Measurements from ENCODE around the gene ABCD1. TPM values are rescaled to one million over a fixed set of nuclear protein-coding genes. Genes with fewer than 3 reads are reported as not detected.
"Not testable (repeated sequence)": the region's sequence is repeated elsewhere in the genome, so short reads cannot be mapped to it uniquely, and the experiment has no call there.

The ABCD1 gene
- 10 to 100 TPM in 3 of 6 donors, 1 to 10 TPM in 3; 5.8 to 13.2 (median 9.8) TPM for total RNA-seq
- 10 to 100 TPM in 1 of 2 donors, 1 to 10 TPM in 1; 6.7 to 11.9 TPM for polyA plus RNA-seq

DNA sequence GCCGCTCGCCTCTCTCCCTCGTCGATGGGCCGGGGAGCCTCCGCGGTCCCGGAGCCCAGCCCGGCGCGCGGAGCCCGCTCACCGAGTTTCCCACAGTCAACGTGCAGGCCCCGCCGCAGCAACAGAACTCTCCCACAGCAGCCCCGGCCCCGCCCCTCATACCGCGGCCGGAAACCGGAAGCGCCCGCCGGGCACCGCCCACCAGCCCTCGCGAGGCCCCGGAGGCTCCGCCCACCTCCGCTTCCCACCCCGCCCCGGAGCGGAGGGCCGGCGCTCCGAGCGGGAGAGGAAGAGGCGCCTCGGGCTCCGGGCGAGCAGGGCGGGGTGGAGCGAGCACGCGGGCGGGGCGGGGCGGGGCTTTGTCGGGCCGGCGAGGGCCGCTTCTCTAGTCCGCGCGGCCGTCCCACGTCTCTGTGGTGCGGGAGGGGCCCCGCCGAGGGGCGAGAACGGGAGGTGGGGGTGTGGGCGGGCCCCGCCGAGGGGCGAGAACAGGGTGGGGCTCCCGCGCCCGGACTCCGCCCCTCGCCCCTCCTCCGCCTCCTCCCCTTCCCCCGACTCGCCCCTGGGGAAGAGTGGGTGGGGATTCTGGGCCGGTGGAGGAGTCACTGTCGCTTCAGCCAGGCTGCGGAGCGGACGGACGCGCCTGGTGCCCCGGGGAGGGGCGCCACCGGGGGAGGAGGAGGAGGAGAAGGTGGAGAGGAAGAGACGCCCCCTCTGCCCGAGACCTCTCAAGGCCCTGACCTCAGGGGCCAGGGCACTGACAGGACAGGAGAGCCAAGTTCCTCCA, at the start of gene ABCD1, which contains the start of gene BCAP31:
TSS of gene ABCD1 (plus strand) at position 605 of the 787 bp plus-strand sequence. CDS start 411 bp downstream, outside the sequence.
TSS of gene BCAP31 (minus strand) at position 136 of the 787 bp plus-strand sequence. CDS start 1,143 bp downstream, outside the sequence.
- peak; percentile 86 to 94 (median 91) for DNase-seq
- FAIRE-seq = no peak
- intact Hi-C loops (cut with DNase I) = no loop called here
- H3K4me1 ChIP-seq = peaks cover 0 to 21% (median 7%) of the 10 kb centered on the region in 3 donors
- no peaks in the 10 kb centered on the region for H3K27me3 ChIP-seq
- TF ChIP-seq, protein P1, sequence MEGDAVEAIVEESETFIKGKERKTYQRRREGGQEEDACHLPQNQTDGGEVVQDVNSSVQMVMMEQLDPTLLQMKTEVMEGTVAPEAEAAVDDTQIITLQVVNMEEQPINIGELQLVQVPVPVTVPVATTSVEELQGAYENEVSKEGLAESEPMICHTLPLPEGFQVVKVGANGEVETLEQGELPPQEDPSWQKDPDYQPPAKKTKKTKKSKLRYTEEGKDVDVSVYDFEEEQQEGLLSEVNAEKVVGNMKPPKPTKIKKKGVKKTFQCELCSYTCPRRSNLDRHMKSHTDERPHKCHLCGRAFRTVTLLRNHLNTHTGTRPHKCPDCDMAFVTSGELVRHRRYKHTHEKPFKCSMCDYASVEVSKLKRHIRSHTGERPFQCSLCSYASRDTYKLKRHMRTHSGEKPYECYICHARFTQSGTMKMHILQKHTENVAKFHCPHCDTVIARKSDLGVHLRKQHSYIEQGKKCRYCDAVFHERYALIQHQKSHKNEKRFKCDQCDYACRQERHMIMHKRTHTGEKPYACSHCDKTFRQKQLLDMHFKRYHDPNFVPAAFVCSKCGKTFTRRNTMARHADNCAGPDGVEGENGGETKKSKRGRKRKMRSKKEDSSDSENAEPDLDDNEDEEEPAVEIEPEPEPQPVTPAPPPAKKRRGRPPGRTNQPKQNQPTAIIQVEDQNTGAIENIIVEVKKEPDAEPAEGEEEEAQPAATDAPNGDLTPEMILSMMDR (IDR thresholded peaks at IDR 0.05) = no peak
- ATAC-seq = peak; percentile 70 to 80 (median 76)
- peak within 1 kb of the TSS; percentile 46 to 82 (median 74) for H3K27ac ChIP-seq
- H3K36me3 ChIP-seq = no peaks in the 10 kb centered on the region
- peak within 1 kb of the TSS; percentile 45 to 56 (median 55) for H3K4me3 ChIP-seq
- WGBS, 2 donors = 0 to 25% methylated on average over 23 to 84 of the region's 88 CpGs
- H3K9me3 ChIP-seq = no peaks in the 10 kb centered on the region

DNA sequence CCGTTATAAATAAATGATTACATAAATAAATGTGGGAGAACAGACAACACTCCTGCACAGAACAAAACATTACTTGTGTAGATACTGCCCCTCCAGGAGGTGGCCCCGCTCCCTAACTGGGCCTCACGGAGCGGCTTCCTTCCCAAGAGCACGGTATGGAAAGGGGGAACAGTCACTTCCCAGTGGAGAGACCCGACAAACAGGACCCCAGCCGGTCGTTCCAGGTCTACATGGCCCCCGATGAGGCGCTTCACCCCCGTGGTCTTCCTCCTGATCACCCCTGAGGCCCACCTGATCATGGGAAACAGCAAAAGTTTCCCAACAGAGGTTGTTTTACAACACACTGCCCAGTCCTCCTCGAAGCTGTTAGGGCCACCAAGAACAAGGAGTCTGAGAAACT, 43.5 kb upstream of the ABCD1 start:
- 63 to 66% methylated on average over 12 of the region's 12 CpGs for WGBS, 2 donors
- DNase-seq (peak in 2 of 6 donors; percentile 35 to 43), ATAC-seq (no peak), FAIRE-seq (no peak)
- no peaks in the 10 kb centered on the region for H3K27me3 ChIP-seq
- no peaks in the 10 kb centered on the region for H3K36me3 ChIP-seq
- TF ChIP-seq, protein P1 (IDR thresholded peaks at IDR 0.05) = no peak
- no peaks in the 10 kb centered on the region for H3K4me1 ChIP-seq
- intact Hi-C loops (cut with DNase I) = no loop called here
- no peaks in the 10 kb centered on the region for H3K9me3 ChIP-seq
- no peak overlapping the region for H3K4me3 ChIP-seq
- H3K27ac ChIP-seq = no peak overlapping the region

DNA sequence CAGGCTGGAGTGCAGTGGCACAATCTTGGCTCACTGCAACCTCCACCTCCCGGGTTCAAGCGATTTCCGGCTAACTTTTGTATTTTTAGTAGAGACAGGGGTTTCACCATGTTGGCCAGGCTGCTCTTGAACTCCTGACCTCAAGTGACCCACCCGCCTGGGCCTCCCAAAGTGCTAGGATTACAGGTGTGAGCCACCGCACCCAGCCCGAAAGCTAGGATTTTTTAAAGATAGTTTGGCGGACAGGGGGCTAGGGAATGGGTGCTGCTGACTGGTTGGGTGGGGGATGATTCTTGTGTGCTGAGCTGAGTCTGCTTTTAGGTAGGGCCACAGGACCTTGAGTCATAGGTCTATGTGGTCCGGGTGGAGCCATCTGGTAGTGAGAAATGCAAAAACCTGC, 41.2 kb upstream of the ABCD1 start:
- DNase-seq; ATAC-seq; H3K4me1 ChIP-seq; H3K4me3 ChIP-seq; H3K36me3 ChIP-seq; H3K27me3 ChIP-seq; intact Hi-C loops (cut with DNase I); H3K27ac ChIP-seq; H3K9me3 ChIP-seq; FAIRE-seq: not testable (repeated sequence)
- WGBS, 2 donors = 95% methylated on average over 8 of the region's 8 CpGs

DNA sequence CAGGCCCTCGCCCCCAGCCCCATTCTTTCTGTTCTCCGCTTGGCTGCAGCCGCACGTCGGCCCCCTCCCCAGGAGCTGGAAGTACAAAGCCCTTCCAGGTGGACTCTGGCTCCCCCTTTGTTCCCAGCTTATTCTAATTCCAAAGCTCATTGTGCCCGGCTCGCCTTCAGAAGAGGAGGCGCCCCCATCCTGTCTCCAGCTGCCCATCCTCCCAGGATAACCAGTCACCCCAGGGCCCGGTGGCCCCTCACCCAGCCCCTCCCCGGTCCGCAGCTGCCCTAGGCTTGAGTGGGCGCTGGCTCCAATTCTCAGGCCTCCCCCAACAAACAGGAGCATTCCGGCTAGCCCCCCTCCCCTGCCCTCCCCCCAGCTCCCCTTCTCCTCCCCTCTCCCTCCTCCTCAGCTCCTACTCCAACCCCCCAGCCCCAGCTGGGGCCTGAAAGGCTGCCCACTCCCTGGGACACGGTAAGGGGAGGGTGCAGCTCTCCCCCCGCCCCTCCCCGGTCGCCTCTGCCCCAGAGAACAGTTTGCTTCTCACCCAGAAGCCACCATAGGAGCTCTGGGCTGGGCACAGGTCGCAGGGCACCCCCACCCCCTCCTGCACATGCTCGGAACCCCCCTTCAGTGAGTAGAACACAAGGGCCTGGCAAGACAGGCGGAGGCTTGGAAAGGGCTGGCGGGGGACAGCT, 40.0 kb upstream of the ABCD1 start:
- Histone ChIP-seq H3K27me3 (no peaks in the 10 kb centered on the region), H3K4me1 (no peaks in the 10 kb centered on the region), H3K4me3 (no peak overlapping the region), H3K36me3 (no peaks in the 10 kb centered on the region), H3K9me3 (no peaks in the 10 kb centered on the region), H3K27ac (no peak overlapping the region)
- peak in 5 of 6 donors; percentile 8 to 36 (median 21) for DNase-seq
- WGBS, 2 donors = 52 to 60% methylated on average over 19 to 21 of the region's 21 CpGs
- TF ChIP-seq, protein P1 (IDR thresholded peaks at IDR 0.05) = no peak
- intact Hi-C loops (cut with DNase I) = no loop called here
- FAIRE-seq = no peak
- no peak for ATAC-seq

DNA sequence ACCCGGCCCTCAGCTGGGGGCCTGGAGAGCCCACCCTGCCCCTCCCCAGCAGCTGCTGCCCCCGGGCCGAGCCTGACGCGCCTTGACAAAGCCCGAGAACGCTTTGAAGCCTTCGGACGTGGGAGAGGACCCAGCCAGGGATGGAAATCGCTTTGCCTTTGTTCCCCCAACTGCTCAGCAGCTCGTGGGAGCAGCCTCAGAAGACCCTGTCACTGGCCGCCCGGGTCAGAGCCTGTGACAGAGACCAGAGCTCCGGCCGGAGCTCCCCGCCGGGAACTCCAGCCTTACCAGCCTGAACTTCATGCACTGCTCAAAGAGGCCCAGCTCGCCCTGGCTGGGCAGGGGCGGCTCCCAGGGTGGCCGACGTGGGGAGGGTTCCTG, 39.5 kb upstream of the ABCD1 start:
- TF ChIP-seq, protein P1 (IDR thresholded peaks at IDR 0.05) = no peak
- intact Hi-C loops (cut with DNase I) = no loop called here
- no peaks in the 10 kb centered on the region for H3K9me3 ChIP-seq
- ATAC-seq (no peak), FAIRE-seq (no peak), DNase-seq (peak in 3 of 6 donors; percentile 26 to 68 (median 45))
- H3K4me3 ChIP-seq = no peak overlapping the region
- no peak overlapping the region for H3K27ac ChIP-seq
- H3K27me3 ChIP-seq = no peaks in the 10 kb centered on the region
- WGBS, 2 donors = 73 to 79% methylated on average over 21 of the region's 21 CpGs
- H3K4me1 ChIP-seq = no peaks in the 10 kb centered on the region
- no peaks in the 10 kb centered on the region for H3K36me3 ChIP-seq

Measured in pancreas (tissue), 10 donors.